HCT116 (cell line): Measurements from ENCODE around the gene MSL3. TPM values are rescaled to one million over a fixed set of nuclear protein-coding genes. Genes with fewer than 3 reads are reported as not detected.

Source experiments
- ATAC-seq: fragments of 200-7000 bp; cut with Tn5 transposase; 2 replicates; pipeline ENCODE4 v1.9.1; 2020; ENCODE audit warnings: mild to moderate bottlenecking, moderate library complexity
- BruUV-seq: library from RNA; stranded (reverse); fragments of 400-500 nt; replicated peaks from 2 replicates; lab custom pipeline; 2021; lab: Mats Ljungman, UMichigan
- CTCF ChIA-PET: fragments of 300-600 bp; sonication (Branson Sonifier 250); formaldehyde crosslinking; loops from one replicate; lab custom pipeline; 2021; ENCODE audit warnings: antibody characterized with exemption; lab: Charles Lee
- POLR2A ChIA-PET: fragments of 300-600, 350-600 bp; sonication (Branson Sonifier 250); formaldehyde crosslinking; loops from one replicate; lab custom pipeline; 2021; ENCODE audit warnings: antibody characterized with exemption; lab: Charles Lee
- RAD21 ChIA-PET, 2 experiments: fragments of 300-600 bp; sonication (Branson Sonifier 250); formaldehyde crosslinking; loops; one replicate each; lab custom pipeline; 2023; ENCODE audit warnings: low total read pairs in 2 of 2; ENCODE audit not compliant: uncharacterized antibody in 2 of 2, unreplicated experiment in 2 of 2, low non-redundant PET in 1 of 2; lab: Charles Lee
- DNase-seq: peaks from one replicate; pipeline ENCODE4 v3.0.0-alpha.2; 2010; ENCODE audit warnings: low read depth, low spot score
- H2AFZ ChIP-seq: fragments of 200-600 bp; shearing (Covaris generic), sonication (generic); 2 replicates; pipeline ENCODE4 v1.6.1; 2017; ENCODE audit warnings: low read depth, mixed run types, mixed read lengths, antibody characterized with exemption, low read length; ENCODE audit not compliant: poor library complexity, severe bottlenecking
- H3K27ac ChIP-seq: 2 replicates; pipeline ENCODE4 v1.5.1; 2012; ENCODE audit warnings: low read depth, low read length
- H3K27me3 ChIP-seq: fragments of 200-600 bp; sonication (generic); 2 replicates; pipeline ENCODE4 v1.6.1; 2016; ENCODE audit warnings: mixed run types, low read length, mixed read lengths; ENCODE audit not compliant: insufficient read depth
- H3K36me3 ChIP-seq, 2 experiments: fragments of 200-500 bp in 1 of 2; fragments of 200-600 bp in 1 of 2; sonication (Bioruptor generic) in 1 of 2; sonication (generic) in 1 of 2; 2 replicates each; pipeline versions ENCODE4 v1.5.1 to v1.6.1; 2014 to 2016; ENCODE audit warnings: low read length in 2 of 2, inconsistent platforms in 1 of 2, mixed read lengths in 1 of 2, mixed run types in 1 of 2; ENCODE audit not compliant: insufficient read depth in 2 of 2, control insufficient read depth in 1 of 2
- H3K4me1 ChIP-seq, 2 experiments: fragments of 200-600 bp in 1 of 2; sonication (generic) in 1 of 2; 2 replicates each; pipeline versions ENCODE4 v1.5.1 to v1.6.1; 2012 to 2017; ENCODE audit warnings: low read length in 2 of 2, inconsistent platforms in 1 of 2, mild to moderate bottlenecking in 1 of 2, mixed read lengths in 1 of 2, mixed run types in 1 of 2, moderate library complexity in 1 of 2; ENCODE audit not compliant: insufficient read depth in 2 of 2, control insufficient read depth in 1 of 2
- H3K4me2 ChIP-seq: fragments of 200-600 bp; sonication (generic); 2 replicates; pipeline ENCODE4 v1.6.1; 2017; ENCODE audit warnings: mixed run types, low read length, mixed read lengths
- H3K4me3 ChIP-seq, 2 experiments: fragments of 200-600 bp in 1 of 2; sonication (generic) in 1 of 2; replicated peaks in 1 of 2; 2 replicates each; pipeline ENCODE4 v1.5.1; 2011 to 2016; ENCODE audit warnings: low read length in 2 of 2, control low read depth in 1 of 2, low read depth in 1 of 2, mild to moderate bottlenecking in 1 of 2, mixed read lengths in 1 of 2, mixed run types in 1 of 2
- H3K79me2 ChIP-seq: fragments of 200-600 bp; sonication (generic); 2 replicates; pipeline ENCODE4 v1.6.1; 2017; ENCODE audit warnings: mild to moderate bottlenecking, mixed run types, low read length, moderate library complexity, mixed read lengths; ENCODE audit not compliant: insufficient read depth
- H3K9ac ChIP-seq: fragments of 200-600 bp; sonication (generic); 2 replicates; pipeline ENCODE4 v1.6.1; 2016; ENCODE audit warnings: low read length, mixed read lengths
- H3K9me2 ChIP-seq: fragments of 200-600 bp; sonication (generic), shearing (Covaris generic); 2 replicates; pipeline ENCODE4 v1.6.1; 2017; ENCODE audit warnings: mixed run types, mild to moderate bottlenecking, moderate library complexity; ENCODE audit not compliant: insufficient read depth
- H3K9me3 ChIP-seq, 2 experiments: fragments of 200-500 bp in 1 of 2; fragments of 200-600 bp in 1 of 2; sonication (Bioruptor generic) in 1 of 2; sonication (generic) in 1 of 2; 2 replicates each; pipeline ENCODE4 v1.6.1; 2014 to 2017; ENCODE audit warnings: low read length in 2 of 2, mixed read lengths in 2 of 2, inconsistent platforms in 1 of 2, low read depth in 1 of 2, mild to moderate bottlenecking in 1 of 2, mixed run types in 1 of 2, moderate library complexity in 1 of 2; ENCODE audit not compliant: control insufficient read depth in 1 of 2, insufficient read depth in 1 of 2
- H4K20me1 ChIP-seq: fragments of 200-600 bp; sonication (generic), shearing (Covaris generic); 2 replicates; pipeline ENCODE4 v1.6.1; 2017; ENCODE audit warnings: mixed run types, mild to moderate bottlenecking, moderate library complexity; ENCODE audit not compliant: insufficient read depth
- ATF3 ChIP-seq: IDR thresholded peaks from 2 replicates; pipeline ENCODE4 v1.6.1; 2012
- CBX3 ChIP-seq: IDR thresholded peaks from 2 replicates; pipeline ENCODE4 v1.6.1; 2012; ENCODE audit warnings: low read depth
- EGR1 ChIP-seq: IDR thresholded peaks from 2 replicates; pipeline ENCODE4 v1.6.1; 2012; ENCODE audit warnings: low read depth
- MAX ChIP-seq: IDR thresholded peaks from 2 replicates; pipeline ENCODE4 v1.6.1; 2012
- POLR2A ChIP-seq: IDR thresholded peaks from 2 replicates; pipeline ENCODE4 v1.7.0; 2011; ENCODE audit warnings: borderline replicate concordance; ENCODE audit not compliant: insufficient read depth, insufficient read length; ENCODE audit errors: extremely low read depth
- RAD21 ChIP-seq: IDR thresholded peaks from 2 replicates; pipeline ENCODE4 v1.6.1; 2012; ENCODE audit warnings: low read depth, mild to moderate bottlenecking
- SIN3A ChIP-seq: IDR thresholded peaks from 2 replicates; pipeline ENCODE4 v1.6.1; 2012; ENCODE audit warnings: low read depth
- SP1 ChIP-seq: IDR thresholded peaks from 2 replicates; pipeline ENCODE4 v1.6.1; 2012; ENCODE audit warnings: low read depth
- TCF7L2 ChIP-seq: IDR thresholded peaks from 2 replicates; pipeline ENCODE4 v1.7.0; 2011; ENCODE audit warnings: borderline replicate concordance, inconsistent platforms; ENCODE audit not compliant: insufficient read depth, insufficient read length; ENCODE audit errors: extremely low read depth
- intact Hi-C: fragments of 100-400 bp; cut with micrococcal nuclease; formaldehyde crosslinking; loops from 2 replicates; pipeline ENCODE4 v1.10.0; 2022
- total RNA-seq: library from RNA; stranded (reverse); gene quantifications from one replicate; pipeline ENCODE4 v1.2.1, GENCODE V29; 2021; ENCODE audit not compliant: unreplicated experiment
- TF ChIP-seq, protein P1 (sequence below): IDR thresholded peaks from 2 replicates; pipeline ENCODE4 v1.6.1; 2011; ENCODE audit warnings: mild to moderate bottlenecking, low read length, moderate library complexity; ENCODE audit not compliant: insufficient replicate concordance; ENCODE audit errors: extremely low read depth
- TF ChIP-seq, protein P2 (sequence below): IDR thresholded peaks from 2 replicates; pipeline ENCODE4 v1.6.1; 2012; ENCODE audit warnings: low read depth

Gene MSL3
- total RNA-seq, 1 experiment from 2014 or later = 12.0 TPM

DNA sequence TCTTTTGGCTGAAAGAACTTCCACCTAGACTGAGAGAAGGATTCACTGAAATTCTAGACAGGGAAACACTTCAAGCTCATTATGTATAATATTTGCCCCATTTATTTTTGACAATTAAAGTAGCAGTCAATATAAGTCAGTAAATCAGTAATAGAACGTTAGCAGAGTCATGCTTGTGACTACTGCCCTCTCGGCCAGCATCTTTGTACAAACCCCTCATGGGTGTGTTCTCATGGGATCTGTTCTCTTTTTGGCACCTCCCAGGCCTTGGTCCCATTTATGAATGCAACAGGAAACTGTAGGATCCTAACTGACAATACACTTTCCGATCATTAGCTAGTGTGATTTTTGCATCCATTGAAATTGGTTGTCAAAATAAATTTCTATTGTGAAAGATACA is 2.9 kb downstream of the MSL3 start (continued):
- TF ChIP-seq RAD21 = no peak
- TF ChIP-seq EGR1 = no peak
- no peak for TF ChIP-seq MAX
- TF ChIP-seq, protein P1, sequence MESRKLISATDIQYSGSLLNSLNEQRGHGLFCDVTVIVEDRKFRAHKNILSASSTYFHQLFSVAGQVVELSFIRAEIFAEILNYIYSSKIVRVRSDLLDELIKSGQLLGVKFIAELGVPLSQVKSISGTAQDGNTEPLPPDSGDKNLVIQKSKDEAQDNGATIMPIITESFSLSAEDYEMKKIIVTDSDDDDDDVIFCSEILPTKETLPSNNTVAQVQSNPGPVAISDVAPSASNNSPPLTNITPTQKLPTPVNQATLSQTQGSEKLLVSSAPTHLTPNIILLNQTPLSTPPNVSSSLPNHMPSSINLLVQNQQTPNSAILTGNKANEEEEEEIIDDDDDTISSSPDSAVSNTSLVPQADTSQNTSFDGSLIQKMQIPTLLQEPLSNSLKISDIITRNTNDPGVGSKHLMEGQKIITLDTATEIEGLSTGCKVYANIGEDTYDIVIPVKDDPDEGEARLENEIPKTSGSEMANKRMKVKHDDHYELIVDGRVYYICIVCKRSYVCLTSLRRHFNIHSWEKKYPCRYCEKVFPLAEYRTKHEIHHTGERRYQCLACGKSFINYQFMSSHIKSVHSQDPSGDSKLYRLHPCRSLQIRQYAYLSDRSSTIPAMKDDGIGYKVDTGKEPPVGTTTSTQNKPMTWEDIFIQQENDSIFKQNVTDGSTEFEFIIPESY = no peak
- TF ChIP-seq ATF3 = no peak
- no peak for TF ChIP-seq CBX3
- TF ChIP-seq TCF7L2 = no peak
- TF ChIP-seq SP1 = no peak
- TF ChIP-seq SIN3A = no peak

GRCh38 chrX:11764602-11765067 is 6.6 kb downstream of the MSL3 start:
- Histone ChIP-seq H3K9me2 (no peaks in the 10 kb centered on the region), H3K79me2 (no peaks in the 10 kb centered on the region), H3K27me3 (no peaks in the 10 kb centered on the region), H3K4me2 (no peak overlapping the region), H3K4me3 (no peak overlapping the region), H2AFZ (no peak overlapping the region), H3K9me3 (no peaks in the 10 kb centered on the region), H4K20me1 (no peaks in the 10 kb centered on the region), H3K4me1 (no peaks in the 10 kb centered on the region), H3K36me3 (no peaks in the 10 kb centered on the region; a peak in 1 of 4 replicates), H3K9ac (no peak overlapping the region), H3K27ac (no peak overlapping the region)
- BruUV-seq = no TSS peak
- ChIA-PET POLR2A (no interaction called here), CTCF (no interaction called here), RAD21 (no interaction called here)
- TF ChIP-seq POLR2A = no peak
- TF ChIP-seq SIN3A = no peak
- TF ChIP-seq, protein P2, sequence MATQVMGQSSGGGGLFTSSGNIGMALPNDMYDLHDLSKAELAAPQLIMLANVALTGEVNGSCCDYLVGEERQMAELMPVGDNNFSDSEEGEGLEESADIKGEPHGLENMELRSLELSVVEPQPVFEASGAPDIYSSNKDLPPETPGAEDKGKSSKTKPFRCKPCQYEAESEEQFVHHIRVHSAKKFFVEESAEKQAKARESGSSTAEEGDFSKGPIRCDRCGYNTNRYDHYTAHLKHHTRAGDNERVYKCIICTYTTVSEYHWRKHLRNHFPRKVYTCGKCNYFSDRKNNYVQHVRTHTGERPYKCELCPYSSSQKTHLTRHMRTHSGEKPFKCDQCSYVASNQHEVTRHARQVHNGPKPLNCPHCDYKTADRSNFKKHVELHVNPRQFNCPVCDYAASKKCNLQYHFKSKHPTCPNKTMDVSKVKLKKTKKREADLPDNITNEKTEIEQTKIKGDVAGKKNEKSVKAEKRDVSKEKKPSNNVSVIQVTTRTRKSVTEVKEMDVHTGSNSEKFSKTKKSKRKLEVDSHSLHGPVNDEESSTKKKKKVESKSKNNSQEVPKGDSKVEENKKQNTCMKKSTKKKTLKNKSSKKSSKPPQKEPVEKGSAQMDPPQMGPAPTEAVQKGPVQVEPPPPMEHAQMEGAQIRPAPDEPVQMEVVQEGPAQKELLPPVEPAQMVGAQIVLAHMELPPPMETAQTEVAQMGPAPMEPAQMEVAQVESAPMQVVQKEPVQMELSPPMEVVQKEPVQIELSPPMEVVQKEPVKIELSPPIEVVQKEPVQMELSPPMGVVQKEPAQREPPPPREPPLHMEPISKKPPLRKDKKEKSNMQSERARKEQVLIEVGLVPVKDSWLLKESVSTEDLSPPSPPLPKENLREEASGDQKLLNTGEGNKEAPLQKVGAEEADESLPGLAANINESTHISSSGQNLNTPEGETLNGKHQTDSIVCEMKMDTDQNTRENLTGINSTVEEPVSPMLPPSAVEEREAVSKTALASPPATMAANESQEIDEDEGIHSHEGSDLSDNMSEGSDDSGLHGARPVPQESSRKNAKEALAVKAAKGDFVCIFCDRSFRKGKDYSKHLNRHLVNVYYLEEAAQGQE = no peak
- no peak for TF ChIP-seq CBX3
- TF ChIP-seq, protein P1 = no peak
- intact Hi-C loops = no loop called here
- ATAC-seq (no peak), DNase-seq (no peak)
